HG03439 (cell line): ENCODE results near the gene ACAT2.
A peak's percentile ranks its signal among the peaks of the same experiment; 100 is the strongest.
"Not testable (repeated sequence)": the region's sequence is repeated elsewhere in the genome, so short reads cannot be mapped to it uniquely, and the experiment has no call there.

Experiments
- ATAC-seq: cut with Tn5 transposase; IDR thresholded peaks from one replicate; pipeline ENCODE4 v1.9.1; 2021; ENCODE audit warnings: mild to moderate bottlenecking, moderate library complexity; ENCODE audit not compliant: unreplicated experiment

ACAT2 gene

DNA sequence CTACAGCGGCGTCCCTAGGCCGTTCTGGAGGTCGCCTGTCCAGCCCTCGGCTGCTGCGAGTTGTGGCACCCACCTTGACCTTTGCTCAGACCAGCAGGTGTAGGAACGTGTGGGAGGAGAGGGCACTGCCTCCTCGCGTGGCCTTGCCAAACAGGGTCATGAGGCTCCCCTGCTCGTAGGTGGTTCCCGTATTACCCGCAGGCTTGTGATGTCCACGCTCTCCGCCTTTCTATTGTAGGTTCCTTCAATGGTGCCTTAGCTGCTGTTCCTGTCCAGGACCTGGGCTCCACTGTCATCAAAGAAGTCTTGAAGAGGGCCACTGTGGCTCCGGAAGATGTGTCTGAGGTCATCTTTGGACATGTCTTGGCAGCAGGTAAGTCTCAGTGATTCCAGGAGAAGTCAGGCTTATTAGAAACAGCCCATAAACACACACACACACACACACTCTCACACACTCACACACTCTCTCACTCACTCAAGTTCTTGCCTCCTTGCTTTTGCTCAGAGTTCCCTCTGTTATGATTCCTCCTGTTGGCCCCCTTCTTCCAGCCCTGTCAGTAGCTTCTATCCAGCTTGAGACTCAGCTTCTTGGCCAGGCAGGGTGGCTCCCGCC, 942 bp downstream of the ACAT2 start:
- peak; percentile 16 for ATAC-seq

DNA sequence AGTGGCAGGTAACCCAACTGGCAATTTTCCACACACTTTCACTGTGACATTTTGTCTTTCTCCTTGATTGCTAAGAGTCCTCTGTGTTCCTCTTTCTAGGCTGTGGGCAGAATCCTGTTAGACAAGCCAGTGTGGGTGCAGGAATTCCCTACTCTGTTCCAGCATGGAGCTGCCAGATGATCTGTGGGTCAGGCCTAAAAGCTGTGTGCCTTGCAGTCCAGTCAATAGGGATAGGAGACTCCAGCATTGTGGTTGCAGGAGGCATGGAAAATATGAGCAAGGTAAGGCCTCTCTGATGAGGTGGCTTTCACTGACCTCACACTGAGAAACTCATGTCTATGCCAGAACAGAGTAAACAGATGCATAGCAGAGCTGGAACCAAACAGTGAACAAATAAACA, 5.1 kb downstream of the ACAT2 start:
- no peak for ATAC-seq

DNA sequence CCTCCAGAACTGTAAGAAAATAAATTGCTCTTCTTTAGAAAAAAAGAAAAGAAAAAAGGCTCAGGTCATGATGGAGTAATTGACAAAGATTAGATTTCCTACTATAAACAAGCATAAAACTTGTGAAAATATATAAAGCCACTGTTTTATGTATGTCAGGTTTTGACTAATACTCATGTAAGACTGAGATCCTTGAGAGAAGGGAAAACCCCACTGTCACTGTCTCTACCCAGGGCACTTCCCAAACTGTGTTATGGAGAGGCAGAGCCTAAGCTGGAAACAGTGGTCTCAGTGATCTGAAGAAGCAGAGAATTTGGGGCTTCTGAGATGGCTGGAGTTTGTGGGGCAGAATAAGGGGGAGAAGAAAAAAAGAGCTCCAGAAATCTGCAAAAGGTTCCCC, 7.6 kb downstream of the ACAT2 start:
- ATAC-seq = no peak

DNA sequence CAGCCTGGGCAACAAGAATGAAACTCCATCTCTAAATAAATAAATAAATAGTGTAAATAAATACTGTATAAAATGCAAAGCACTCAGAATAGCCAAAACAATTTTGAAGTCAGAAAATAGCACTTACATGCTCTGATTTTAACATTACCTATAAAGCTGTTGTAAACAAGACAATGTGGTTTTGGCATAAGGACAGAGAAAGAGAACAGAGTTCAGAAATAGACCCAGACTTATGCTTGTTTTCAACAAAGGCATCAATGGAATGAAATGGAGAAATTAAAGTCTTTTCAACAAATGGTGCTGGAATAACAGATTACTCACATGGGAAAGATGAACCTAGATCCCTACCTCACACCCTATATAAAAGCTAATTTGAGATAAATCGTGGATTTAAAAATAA, 10.4 kb downstream of the ACAT2 start:
- ATAC-seq = no peak

DNA sequence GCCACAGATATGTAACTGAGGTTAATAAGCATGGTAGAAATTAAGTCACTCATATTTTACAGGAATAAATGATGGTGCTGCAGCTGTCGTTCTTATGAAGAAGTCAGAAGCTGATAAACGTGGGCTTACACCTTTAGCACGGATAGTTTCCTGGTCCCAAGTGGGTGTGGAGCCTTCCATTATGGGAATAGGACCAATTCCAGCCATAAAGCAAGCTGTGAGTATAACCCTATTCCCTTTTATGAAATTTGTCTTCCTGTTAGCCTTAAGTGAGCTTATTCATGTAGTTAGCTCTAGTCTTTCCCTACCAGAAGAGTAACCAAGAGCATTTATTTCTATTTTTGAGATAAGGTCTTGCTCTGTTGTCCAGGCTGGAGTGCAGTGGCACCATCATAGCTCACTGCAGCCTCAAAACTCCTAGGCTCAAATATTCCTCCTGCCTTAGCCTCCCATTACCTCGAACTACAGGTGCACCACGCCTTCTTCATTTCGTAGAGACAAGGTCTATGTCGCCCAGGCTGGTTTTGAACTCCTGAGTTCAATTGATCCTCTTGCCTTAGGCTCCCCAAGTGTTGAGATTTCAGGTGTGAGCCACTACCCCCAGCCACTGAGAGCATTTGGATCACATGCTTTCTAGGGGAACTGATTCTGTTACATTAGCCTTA, 15.5 kb downstream of the ACAT2 start:
- no peak for ATAC-seq

DNA sequence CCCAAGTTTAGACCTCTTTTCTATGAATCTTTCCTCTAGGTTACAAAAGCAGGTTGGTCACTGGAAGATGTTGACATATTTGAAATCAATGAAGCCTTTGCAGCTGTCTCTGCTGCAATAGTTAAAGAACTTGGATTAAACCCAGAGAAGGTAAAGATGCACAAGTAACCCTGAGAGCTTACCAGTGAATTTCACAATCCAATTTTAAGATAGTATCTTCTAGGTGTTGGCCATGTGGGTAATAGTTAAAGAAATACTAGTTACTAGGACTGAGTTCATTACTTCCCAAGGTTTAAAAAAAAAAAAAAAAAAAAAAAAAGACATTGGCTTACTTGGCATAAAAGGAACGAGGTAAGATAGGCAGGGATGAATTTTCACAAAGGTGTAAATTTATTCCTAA, 16.3 kb downstream of the ACAT2 start:
- ATAC-seq = no peak

DNA sequence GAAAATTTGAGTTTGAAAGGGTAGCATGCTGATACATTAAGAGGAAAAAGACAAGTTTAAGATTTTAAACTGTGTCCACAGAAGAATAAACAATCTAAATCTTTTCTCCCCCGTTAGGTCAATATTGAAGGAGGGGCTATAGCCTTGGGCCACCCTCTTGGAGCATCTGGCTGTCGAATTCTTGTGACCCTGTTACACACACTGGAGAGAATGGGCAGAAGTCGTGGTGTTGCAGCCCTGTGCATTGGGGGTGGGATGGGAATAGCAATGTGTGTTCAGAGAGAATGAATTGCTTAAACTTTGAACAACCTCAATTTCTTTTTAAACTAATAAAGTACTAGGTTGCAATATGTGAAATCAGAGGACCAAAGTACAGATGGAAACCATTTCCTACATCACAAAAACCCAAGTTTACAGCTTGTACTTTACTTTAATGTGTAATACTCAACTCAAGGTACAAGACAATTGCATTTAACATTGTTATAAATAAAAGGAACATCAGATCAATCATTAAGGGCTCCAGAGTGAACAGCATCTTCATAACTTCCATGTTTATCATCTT, 16.8 kb downstream of the ACAT2 start:
- no peak for ATAC-seq

DNA sequence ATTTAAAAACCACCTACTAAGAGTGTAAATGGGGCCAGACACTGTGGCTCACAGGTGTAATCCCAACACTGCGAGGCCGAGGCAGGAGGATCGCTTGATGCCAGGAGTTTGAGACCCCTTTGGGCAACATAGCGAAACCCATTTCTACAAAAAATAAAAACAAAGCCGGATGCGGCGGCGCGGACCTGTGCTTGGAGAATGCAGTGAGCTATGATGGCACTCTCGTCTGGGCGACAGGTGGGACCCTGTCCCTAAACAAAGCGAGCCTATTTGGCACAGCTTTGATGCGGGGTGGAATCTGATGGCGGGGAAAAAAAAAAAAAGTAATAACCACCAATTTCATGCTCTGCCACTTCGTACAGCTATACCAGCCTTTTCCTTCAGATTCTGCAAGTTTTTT, 26.4 kb downstream of the ACAT2 start:
- no peak for ATAC-seq

DNA sequence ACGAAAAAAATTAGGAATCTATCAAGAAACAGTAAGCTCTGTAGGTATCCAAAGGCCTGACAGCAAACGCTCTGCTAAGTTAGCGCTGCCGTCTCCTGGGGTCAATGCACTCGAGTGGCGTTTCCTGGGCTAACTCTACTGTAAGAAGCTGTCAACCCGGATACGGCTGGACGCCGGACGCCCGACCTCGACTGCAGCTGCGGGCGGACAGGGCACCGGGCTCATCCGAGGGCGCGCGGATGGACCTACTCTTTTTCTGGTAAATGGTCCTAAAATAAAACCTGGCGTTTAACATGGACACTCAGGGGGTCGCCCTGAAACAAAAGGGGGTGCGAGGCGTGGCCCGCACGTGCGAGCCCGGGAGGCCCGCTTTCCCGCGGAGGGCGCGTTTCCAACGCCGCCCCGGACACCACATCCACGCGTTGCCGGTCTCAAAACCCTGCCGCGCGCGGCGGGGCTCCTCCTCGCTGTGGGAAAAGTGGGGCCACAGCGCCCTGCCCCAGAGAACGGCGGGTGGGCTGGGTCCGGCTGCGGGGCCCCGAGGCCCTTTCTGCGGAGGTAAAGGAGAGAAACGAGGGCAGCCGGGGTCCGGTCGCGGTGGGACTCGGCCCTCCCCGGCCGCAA, 27.0 kb downstream of the ACAT2 start:
- ATAC-seq = no peak

DNA sequence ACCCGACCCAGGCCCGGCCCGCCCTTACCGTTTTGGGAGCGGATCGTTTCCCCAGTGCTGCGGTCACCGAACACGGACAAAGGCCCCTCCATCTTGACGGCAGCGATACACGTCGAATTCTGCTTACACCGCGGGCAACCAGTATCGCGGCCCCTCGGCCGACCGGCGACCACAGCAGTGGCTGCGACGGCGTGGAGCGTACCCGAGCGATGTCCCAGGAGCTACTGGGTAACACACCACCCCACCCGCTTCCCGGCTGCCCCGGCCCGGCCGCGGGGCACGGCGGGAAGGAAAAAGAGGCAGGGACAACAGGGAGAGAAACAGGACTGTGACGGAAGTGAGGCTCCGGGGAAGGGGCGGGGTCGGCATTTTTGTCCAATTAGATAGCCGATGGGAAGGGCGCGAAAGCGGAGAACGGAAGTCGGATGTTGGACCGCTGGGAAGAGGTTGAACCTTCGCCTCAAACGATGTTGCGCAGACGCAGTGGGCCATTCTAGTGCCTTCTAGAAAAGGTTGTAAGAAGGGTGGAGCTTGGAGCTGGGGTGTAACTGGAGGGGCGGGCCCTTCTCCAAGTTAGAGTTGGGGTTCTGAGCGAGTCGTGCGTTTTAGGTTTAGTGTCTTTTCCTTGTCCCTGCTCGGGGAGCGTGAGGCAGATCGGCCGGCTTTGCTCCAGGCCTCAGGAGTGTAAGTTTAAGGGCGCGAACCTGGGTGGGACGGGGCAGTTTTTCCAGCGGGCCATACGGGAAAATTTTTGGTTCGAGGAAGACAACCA, 27.7 kb downstream of the ACAT2 start, which contains the start of gene TCP1:
Gene TCP1 (minus strand): TSS at position 226 of the 772 bp plus-strand sequence. CDS start 134 bp downstream, at position 92.
- ATAC-seq = peak; percentile 76

DNA sequence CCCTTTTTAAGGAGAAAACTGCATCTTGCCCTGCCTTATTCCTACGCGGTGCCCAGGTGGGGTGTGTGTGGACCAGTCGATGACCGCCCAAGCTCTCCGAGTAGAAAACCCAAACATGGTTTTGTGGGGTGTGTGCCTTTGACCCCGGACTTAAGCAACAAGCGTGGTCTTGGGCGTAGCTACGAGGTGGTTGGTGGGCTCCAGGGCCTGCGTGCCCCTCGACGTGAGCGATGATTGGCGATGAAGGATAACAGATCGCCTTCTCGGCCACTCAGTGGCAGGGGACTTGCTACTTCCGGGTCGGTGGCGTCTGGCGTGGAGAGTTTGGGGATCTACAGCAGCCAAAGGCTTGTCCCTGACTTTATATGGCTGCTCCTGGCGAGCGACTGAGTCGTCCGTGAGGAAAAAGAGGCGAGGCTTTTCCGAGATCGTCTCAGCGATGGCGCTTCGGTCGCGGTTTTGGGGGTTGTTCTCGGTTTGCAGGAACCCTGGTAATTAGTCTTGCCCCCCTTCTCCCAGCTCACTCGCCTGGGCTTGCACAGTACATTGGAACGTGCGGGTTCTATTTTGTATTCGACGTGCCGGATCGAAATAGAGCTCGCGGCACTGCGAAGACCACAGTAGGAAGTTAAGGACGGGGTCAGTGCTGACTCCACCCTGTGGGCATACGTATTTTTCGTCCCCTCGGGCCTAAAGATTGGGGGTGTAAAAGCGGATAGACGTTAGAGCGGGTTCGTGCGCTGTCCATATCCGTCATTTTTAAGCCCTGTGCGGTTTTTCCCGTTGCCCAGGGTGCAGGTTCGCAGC, 28.5 kb downstream of the ACAT2 start, which contains the start of gene MRPL18:
Gene MRPL18 (plus strand): TSS at position 319 of the 807 bp plus-strand sequence. CDS start 121 bp downstream, at position 440.
- ATAC-seq = peak; percentile 81

DNA sequence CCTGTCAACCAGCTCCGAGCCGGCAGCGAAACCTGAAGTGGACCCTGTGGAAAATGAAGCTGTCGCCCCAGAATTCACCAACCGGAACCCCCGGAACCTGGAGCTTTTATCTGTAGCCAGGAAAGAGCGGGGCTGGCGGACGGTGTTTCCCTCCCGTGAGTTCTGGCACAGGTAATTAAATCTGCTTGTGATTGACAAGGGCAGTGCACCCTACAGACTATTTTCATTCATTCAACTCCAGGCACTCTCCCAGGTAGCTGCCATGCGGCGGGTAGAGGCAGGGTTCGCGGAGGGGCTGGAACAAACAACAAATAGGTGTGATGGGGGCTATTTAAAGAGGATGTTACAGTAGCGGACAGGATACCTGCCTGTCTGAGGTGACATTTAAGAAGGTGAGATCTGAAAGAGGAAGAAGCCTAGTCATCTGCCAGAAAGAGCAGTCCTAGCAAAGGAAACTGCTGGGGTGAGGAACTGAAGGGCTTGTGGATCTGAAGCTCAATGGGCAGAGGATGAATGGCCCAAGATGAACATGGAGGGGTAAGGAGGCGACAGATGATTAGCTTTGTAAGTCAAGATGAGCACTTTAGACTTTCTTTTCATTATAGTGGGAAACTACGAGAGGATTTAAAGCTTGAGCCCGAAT, 29.2 kb downstream of the ACAT2 start:
- no peak for ATAC-seq

DNA sequence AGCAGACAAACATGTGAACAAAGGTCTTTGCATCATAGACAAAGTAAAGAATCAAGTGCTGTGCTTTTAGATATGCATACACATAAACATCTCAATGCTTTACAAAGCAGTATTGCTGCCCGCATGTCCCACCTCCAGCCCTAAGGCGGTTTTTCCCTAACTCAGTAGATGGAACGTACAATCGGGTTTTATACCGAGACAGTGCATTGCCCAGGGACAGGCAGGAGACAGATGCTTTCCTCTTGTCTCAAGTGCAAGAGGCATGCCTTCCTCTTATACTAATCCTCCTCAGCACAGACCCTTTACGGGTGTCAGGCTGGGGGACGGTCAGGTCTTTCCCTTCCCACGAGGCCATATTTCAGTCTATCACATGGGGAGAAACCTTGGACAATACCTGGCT, 33.1 kb downstream of the ACAT2 start:
- not testable (repeated sequence) for ATAC-seq

DNA sequence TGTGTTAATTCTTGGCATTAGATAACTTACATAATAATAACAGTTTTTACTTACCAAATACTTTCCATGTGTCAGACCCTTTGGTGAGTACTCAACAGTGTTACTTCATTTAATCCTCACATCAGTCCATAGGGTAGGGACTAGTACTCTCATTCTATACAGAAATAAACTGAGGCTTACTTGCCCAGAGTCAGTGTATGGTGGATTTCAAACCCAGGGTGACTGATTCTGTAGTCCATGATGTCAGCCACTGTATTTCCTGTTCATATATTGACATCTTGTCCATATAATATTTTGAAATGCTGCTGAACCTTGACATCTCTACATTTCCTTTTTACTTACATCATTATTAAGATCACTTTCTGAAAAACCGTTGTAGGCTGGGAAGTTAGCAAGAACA, 35.7 kb downstream of the ACAT2 start:
- ATAC-seq = no peak

DNA sequence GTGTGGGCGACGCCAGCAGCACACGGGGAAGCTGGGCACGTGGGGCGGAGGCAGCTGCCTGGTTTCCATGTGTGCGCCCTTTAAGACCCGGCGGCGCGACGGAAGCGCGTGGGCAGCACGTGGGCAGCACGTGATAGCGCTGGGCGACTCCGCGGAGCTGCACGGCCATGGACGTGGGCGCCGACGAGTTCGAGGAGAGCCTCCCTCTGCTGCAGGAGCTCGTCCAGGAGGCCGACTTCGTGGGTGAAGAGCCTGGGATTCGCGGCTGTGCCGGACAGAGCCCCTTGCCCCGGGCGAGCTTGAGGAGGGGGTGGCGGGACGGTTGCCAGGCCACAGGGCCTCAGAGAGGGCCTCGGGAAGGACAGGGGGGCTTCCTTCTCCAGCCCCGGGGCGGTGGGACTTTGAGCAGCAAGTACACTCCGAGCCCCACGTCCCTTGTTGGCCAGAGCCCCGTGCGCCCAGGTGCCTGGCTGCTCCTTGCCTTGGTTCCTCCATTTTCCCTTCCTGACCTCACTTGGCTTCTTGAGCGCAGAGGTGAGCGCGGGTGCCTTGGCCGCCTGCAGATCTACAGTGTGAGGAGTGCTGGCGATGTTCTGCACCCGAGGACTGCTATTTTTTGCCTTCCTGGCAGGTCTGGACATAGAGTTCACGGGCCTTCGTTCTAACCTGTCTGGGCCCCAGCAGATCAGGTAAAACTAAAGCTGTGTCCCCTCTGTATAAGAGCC, 38.5 kb downstream of the ACAT2 start, which contains the start of gene PNLDC1:
Gene PNLDC1 (plus strand): TSS at position 136 of the 725 bp plus-strand sequence. CDS start 32 bp downstream, at position 168.
- ATAC-seq = no peak

DNA sequence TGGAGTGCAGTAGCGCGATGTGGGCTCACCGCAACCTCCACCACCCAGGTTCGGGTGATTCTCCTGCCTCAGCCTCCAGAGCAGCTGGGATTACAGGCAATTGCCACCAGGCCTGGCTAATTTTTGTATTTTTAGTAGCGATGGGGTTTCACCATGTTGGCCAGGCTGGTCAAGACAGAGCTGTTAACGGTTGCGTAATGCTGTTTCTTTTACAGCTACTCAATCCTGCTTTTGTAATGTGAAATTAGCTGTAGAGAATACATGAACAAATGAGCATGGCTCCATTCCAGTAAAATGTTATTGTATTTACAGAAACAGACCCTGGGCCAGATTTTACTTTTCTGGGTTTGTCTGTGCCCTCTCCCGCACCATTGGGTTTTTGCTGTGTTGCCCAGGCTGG, 40.1 kb downstream of the ACAT2 start:
- no peak for ATAC-seq

DNA sequence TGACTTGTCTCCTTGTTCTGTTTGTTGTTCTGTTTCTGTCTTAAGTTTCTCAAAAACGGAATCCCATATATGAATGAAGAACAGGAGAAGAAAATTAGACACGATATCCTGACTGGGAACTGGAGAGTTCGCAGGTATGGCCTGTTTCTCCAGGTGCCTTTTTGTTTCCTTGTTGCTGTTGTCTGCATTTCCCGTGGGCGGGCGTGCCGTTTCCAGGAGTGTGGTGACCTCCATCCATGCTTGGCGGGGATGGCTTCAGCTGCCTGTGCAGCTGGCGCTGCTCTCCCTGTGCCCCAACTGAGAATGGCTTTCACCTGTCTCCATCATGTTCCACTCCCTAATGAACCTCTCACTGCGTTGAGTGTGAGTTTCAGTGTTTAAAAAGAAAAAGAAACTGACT, 42.7 kb downstream of the ACAT2 start:
- ATAC-seq = no peak

DNA sequence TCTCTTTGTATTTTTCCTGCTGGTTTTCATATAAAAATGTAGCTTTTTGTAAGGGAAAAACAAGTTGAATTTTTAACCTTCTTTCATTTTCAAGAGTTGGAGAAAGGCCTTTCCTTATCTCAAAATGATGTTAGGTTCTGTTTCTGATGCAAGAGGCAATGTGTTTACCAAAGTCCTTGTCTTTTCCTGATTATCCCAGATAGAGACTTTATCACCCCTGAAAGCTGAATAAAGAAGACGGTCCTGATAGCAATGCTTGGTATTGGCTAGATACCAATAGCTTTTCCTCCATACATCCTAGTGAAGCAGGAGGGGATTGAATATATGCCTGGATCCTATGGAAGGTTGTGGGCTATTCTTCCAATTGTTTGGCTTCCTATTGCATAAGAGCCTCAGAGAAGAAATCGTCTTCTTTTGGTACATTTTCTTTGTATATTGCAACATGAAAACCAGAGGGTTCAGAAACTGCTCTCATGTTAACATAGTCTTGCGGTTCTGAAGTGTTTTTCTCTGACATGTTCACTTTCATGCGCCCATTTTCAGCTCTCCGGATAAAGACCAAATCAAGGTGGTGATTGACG, 43.7 kb downstream of the ACAT2 start:
- ATAC-seq = no peak

DNA sequence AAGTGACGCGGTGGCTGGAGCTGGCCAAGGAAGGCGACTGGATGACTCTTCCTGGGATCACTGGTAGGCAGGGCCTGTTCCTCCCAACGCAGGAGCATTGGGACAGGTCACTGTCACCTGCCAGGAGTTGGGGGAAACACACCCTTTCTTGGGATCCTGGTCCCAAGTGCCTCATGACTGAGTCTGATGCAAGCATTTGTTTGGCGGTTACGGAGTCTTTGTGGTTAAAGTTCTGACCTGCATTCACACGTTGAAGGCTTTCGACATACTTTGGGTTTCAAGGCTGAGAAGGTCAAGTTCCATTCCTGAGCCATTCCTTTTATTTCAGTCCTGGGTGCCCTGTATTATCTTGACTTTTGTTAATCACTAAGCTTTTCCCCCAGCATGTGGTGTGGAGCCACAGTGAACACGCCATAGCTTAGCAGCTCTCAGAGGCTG, 44.2 kb downstream of the ACAT2 start:
- no peak for ATAC-seq
